GM04504 (cell line): ENCODE data around the gene OTUD1.
"Not testable (repeated sequence)": the region's sequence is repeated elsewhere in the genome, so short reads cannot be mapped to it uniquely, and the experiment has no call there.

Experiments used
- DNase-seq: peaks from one replicate; pipeline ENCODE4 v3.0.0-alpha.2; 2012; ENCODE audit warnings: low read depth

Gene OTUD1

GRCh38 chr10:23438547-23439451 is at the start of gene OTUD1:
TSS of gene OTUD1 (plus strand) at chr10:23439075. CDS start at chr10:23439458, 383 bp downstream.
- DNase-seq = peak; percentile 87

- DNase-seq = not testable (repeated sequence)
Observed at GRCh38 chr10:23390408-23390807, 48.5 kb upstream of the OTUD1 start.

- DNase-seq = no peak
Observed at GRCh38 chr10:23390809-23391208, 48.1 kb upstream of the OTUD1 start.

GRCh38 chr10:23391821-23392220 is 47.1 kb upstream of the OTUD1 start:
- no peak for DNase-seq

- no peak for DNase-seq
Observed at GRCh38 chr10:23395017-23395416, 43.9 kb upstream of the OTUD1 start.

- DNase-seq = no peak
Observed at GRCh38 chr10:23396695-23397094, 42.2 kb upstream of the OTUD1 start.

- DNase-seq = peak; percentile 3
Observed at GRCh38 chr10:23399701-23400144, 39.2 kb upstream of the OTUD1 start.

GRCh38 chr10:23402856-23403255 is 36.0 kb upstream of the OTUD1 start:
- DNase-seq = no peak

- no peak for DNase-seq
Observed at GRCh38 chr10:23403278-23403677, 35.6 kb upstream of the OTUD1 start.

GRCh38 chr10:23403719-23404118 is 35.2 kb upstream of the OTUD1 start:
- DNase-seq = no peak

- DNase-seq = no peak
Observed at GRCh38 chr10:23404461-23404980, 34.4 kb upstream of the OTUD1 start.

GRCh38 chr10:23405540-23405939 is 33.3 kb upstream of the OTUD1 start:
- DNase-seq = no peak

GRCh38 chr10:23406409-23406808 is 32.5 kb upstream of the OTUD1 start:
- no peak for DNase-seq

GRCh38 chr10:23408330-23408976 is 30.4 kb upstream of the OTUD1 start:
- DNase-seq = peak; percentile 17

- peak; percentile 5 for DNase-seq
Observed at GRCh38 chr10:23412223-23412622, 26.7 kb upstream of the OTUD1 start.

- DNase-seq = no peak
Observed at GRCh38 chr10:23413629-23414089, 25.2 kb upstream of the OTUD1 start.

- DNase-seq = no peak
Observed at GRCh38 chr10:23414658-23415057, 24.2 kb upstream of the OTUD1 start.

- no peak for DNase-seq
Observed at GRCh38 chr10:23417254-23417653, 21.6 kb upstream of the OTUD1 start.

- no peak for DNase-seq
Observed at GRCh38 chr10:23418051-23418681, 20.7 kb upstream of the OTUD1 start.

- no peak for DNase-seq
Observed at GRCh38 chr10:23419201-23419600, 19.7 kb upstream of the OTUD1 start.

GRCh38 chr10:23419655-23420329 is 19.1 kb upstream of the OTUD1 start:
- DNase-seq = no peak

GRCh38 chr10:23421397-23421796 is 17.5 kb upstream of the OTUD1 start:
- no peak for DNase-seq
